ENCODE data around the gene OR9Q1.

Gene OR9Q1

DNA sequence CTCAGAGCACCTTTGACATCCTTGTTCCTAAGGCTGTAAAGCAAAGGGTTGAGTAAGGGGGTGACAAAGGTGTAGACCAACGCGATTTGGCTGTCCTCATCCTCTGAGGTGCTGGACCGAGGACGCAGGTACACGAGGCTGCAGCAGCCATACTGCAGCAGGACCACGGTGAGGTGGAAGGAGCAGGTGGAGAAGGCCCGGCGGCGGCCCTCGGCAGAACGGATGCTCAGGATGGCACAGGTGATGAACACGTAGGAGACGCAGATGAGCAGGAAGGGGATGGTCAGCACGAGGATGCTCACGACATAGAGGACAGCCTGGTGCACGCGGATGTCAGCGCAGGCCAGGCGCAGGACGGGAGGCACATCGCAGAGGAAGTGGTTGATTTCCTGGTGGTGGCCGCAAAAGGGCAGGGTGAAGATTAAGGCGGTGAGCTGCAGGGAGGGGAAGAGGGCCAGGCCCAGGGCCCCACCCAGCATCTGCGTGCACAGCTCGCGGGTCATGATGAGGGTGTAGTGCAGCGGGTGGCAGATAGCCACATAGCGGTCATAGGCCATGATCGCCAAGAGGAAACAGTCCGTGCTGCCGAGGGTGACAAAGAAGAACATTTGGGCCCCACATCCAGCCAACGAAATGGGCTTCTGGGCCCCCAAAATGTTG lies 204.4 kb downstream of the OR9Q1 start:
- DNase-seq, result no peak

All from amygdala (tissue), 56 donors.